Measurements from ENCODE around the gene CD247.
A peak's percentile ranks its signal among the peaks of the same experiment; 100 is the strongest.

The CD247 gene

GRCh38 chr1:167482184-167482583 is 36.1 kb downstream of the CD247 start:
- H3K36me3 Mint-ChIP-seq: peaks cover 82% of the 10 kb centered on the region
- DNase-seq: peak; percentile 77

GRCh38 chr1:167479331-167479979 is 38.9 kb downstream of the CD247 start:
- Mint-ChIP-seq H3K27ac (peak overlapping the region; percentile 82), H3K4me3 (no peak overlapping the region)

More at GRCh38 chr1:167482184-167482583, 36.1 kb downstream of the CD247 start:
- Mint-ChIP-seq H3K27me3 (no peaks in the 10 kb centered on the region), H3K27ac (peak overlapping the region; percentile 93), H3K9me3 (no peaks in the 10 kb centered on the region), H3K4me1 (peaks cover 97% of the 10 kb centered on the region), H3K4me3 (peak overlapping the region; percentile 63)
- CTCF ChIA-PET: interaction anchor here (0.6 to 2.8 kb wide), 5 partner anchors 17 to 52 kb away, joined by 3 to 11 read pairs (median 3); no protein-coding TSS in a partner anchor

GRCh38 chr1:167477986-167478385 is 40.3 kb downstream of the CD247 start:
- peak overlapping the region; percentile 13 for H3K27ac Mint-ChIP-seq
- CTCF ChIA-PET: interaction anchor here (0.7 to 1.1 kb wide), 2 partner anchors 21 to 37 kb away, joined by 3 to 4 read pairs; no protein-coding TSS in a partner anchor
- H3K9me3 Mint-ChIP-seq: peaks cover 4% of the 10 kb centered on the region

More at GRCh38 chr1:167479331-167479979, 38.9 kb downstream of the CD247 start:
- Mint-ChIP-seq H3K36me3 (peaks cover 71% of the 10 kb centered on the region), H3K27me3 (no peaks in the 10 kb centered on the region), H3K9me3 (peaks cover 4% of the 10 kb centered on the region), H3K4me1 (peaks cover 92% of the 10 kb centered on the region)
- CTCF ChIA-PET: interaction anchor here (0.6 kb wide), 1 partner anchor 21 kb away, joined by 3 read pairs; no protein-coding TSS in a partner anchor
- peak; percentile 17 for DNase-seq

DNA sequence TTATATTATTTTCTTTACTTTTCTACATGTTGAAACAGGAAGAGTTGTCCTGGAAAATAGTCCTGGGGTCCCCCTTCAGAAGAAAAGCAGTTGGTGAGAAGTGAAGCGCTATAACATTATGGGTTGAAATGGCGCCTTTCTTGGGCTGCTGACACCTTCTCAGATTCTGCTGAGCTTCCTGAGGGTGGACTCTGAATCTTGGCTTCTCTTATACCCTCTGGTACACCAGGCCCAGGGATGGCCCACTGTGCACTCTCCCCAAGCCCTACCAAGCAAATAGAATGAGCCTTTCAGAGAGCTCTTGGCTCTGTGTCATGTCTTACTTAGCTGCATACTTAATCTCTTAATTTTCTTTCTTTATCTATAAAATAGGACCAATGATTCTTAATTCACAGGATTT is 42.3 kb downstream of the CD247 start:
- peaks cover 92% of the 10 kb centered on the region for H3K4me1 Mint-ChIP-seq
- CTCF ChIA-PET: interaction anchor here (1.2 to 1.8 kb wide), 3 partner anchors 21 to 59 kb away, joined by 3 to 5 read pairs (median 5); no protein-coding TSS in a partner anchor
- H3K4me3 Mint-ChIP-seq: no peak overlapping the region
- H3K9me3 Mint-ChIP-seq: peaks cover 4% of the 10 kb centered on the region
- no peak overlapping the region for H3K27ac Mint-ChIP-seq
- DNase-seq: no peak
- H3K36me3 Mint-ChIP-seq: peaks cover 63% of the 10 kb centered on the region
- H3K27me3 Mint-ChIP-seq: no peaks in the 10 kb centered on the region

More at GRCh38 chr1:167477986-167478385, 40.3 kb downstream of the CD247 start:
- peaks cover 92% of the 10 kb centered on the region for H3K4me1 Mint-ChIP-seq
- peaks cover 69% of the 10 kb centered on the region for H3K36me3 Mint-ChIP-seq
- no peak overlapping the region for H3K4me3 Mint-ChIP-seq
- DNase-seq: no peak
- H3K27me3 Mint-ChIP-seq: no peaks in the 10 kb centered on the region

DNA sequence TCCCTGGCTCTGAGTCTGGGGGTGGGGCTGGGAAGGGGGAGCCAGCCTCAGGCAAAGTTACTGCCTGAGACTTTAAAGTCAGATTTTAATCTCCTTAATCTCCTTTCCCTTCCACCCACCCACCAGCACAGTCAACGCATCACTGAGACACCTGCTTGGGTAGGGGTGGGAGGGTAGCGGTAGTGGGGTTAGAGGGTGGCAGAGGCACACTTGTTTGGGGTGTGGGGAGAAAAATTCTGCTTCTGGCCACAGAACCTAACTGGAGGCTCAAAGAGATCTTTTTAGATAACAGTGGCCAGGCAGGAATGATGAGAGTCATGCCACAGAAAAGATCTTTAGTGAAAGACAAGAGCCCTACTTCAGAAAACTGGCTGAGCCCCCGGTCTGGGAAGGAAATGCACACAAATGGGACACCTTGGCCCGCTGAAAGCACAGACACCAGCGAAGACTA is 44.1 kb downstream of the CD247 start:
- peaks cover 84% of the 10 kb centered on the region for H3K4me1 Mint-ChIP-seq
- CTCF ChIA-PET: no interaction called here
- H3K27me3 Mint-ChIP-seq: no peaks in the 10 kb centered on the region
- peaks cover 52% of the 10 kb centered on the region for H3K36me3 Mint-ChIP-seq
- peak overlapping the region; percentile 19 for H3K4me3 Mint-ChIP-seq
- DNase-seq: peak; percentile 58
- peak overlapping the region; percentile 70 for H3K27ac Mint-ChIP-seq
- H3K9me3 Mint-ChIP-seq: peaks cover 4% of the 10 kb centered on the region

DNA sequence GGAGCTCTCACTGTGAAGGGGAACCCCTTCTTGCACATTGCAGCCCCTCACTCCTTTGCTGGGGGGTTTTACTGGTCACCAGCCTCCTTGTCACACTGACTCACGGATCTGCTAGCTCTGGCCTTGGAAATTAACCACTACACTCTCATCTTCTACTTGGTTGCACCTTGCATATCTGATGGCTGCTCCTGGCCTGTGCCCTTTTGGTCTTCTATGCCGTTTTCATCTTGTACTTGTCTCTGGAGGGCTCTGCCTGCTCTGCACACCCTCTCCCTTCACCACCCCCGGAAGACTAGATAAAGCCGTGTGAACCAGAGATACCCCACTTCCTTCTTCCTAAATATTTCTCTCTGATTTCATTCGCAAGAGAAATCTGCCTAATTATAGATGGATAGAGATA is 44.6 kb downstream of the CD247 start:
- H3K36me3 Mint-ChIP-seq: peaks cover 50% of the 10 kb centered on the region
- peaks cover 84% of the 10 kb centered on the region for H3K4me1 Mint-ChIP-seq
- DNase-seq: no peak
- peaks cover 4% of the 10 kb centered on the region for H3K9me3 Mint-ChIP-seq
- peak overlapping the region; percentile 70 for H3K27ac Mint-ChIP-seq
- CTCF ChIA-PET: interaction anchor here (0.5 to 1.6 kb wide), 4 partner anchors 9 to 67 kb away, joined by 3 to 5 read pairs (median 4); partner anchors contain the start of gene CD247
- no peaks in the 10 kb centered on the region for H3K27me3 Mint-ChIP-seq
- peak overlapping the region; percentile 19 for H3K4me3 Mint-ChIP-seq

DNA sequence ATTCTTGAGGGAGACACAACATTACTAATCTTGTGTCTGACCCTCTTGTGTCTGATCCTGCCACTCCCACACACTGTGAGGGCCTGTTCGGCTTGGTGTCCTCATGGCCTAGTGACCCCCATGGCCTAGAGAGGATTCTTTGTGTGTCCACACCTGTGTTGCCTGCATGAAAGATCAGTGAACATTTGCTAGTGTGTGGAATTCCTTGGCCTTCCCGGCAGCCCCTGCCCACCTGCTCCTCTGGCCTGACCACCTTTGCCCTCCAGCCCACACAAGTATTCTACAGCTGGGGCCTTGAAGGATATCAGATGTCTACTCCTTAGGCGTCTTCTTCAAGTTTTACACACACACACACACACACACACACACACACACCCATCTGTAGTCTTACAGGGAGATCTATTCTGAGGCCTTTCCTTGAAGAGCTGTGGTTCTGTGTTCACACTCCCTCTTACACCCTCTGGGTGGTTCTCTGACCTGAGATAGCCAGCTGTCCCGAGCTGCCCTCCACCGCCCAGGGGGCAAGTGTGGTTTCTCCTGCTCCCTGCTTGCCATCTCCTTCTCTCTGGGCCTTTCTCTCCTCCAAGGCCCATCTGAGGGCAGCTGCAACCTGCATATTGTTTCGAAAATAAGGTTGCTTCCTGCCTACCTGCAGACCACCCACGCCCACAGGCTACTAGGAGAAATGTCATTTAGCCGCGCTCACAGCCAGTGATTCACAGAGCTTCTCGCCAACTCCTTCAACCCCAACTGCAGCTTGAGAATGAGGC is 45.4 kb downstream of the CD247 start:
- peak overlapping the region; percentile 36 for H3K4me3 Mint-ChIP-seq
- peaks cover 49% of the 10 kb centered on the region for H3K36me3 Mint-ChIP-seq
- no peaks in the 10 kb centered on the region for H3K27me3 Mint-ChIP-seq
- peaks cover 4% of the 10 kb centered on the region for H3K9me3 Mint-ChIP-seq
- H3K4me1 Mint-ChIP-seq: peaks cover 85% of the 10 kb centered on the region
- H3K27ac Mint-ChIP-seq: peak overlapping the region; percentile 70
- CTCF ChIA-PET: interaction anchor here (1.4 to 1.6 kb wide), 3 partner anchors 8 to 68 kb away, joined by 4 to 5 read pairs (median 4); no protein-coding TSS in a partner anchor
- no peak for DNase-seq

- CTCF ChIA-PET: no interaction called here
- Mint-ChIP-seq H3K36me3 (peaks cover 36% of the 10 kb centered on the region), H3K4me3 (no peak overlapping the region), H3K27ac (peak overlapping the region; percentile 60), H3K9me3 (peaks cover 4% of the 10 kb centered on the region), H3K27me3 (no peaks in the 10 kb centered on the region), H3K4me1 (peaks cover 79% of the 10 kb centered on the region)
- DNase-seq: peak; percentile 19
Measured at GRCh38 chr1:167471568-167471967, 46.8 kb downstream of the CD247 start.

DNA sequence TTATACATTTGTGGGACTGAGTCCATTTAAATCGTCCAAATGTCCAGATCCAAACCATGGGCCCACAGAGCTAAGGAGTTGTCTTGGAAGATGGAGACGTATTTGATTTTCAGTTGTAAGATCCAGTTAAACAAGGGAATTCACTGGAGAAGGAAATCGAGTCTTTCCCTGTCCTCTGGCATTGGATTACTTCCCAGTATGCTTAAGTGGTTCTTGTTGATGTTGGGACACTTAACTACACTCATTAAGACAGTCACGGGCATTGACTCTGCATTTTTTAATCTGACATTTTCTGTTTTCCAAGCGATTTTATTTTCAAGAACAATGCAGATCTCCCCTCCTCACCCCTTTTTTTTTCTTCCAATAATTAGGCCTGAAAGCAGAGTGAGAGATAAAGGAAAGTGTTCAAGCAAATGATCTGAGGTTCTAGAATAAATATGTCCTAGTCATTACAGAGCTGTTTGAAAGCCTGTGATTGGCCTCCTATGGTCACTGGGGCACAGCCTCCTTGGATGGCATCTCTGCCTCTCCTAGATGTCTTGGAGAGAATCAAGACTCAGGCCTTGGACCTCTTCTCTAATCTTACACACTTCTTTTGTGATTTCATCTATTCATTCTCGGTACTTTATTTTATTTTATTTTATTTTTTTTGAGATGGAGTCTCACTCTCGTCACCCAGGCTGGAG is 48.9 kb downstream of the CD247 start:
- H3K9me3 Mint-ChIP-seq: no peaks in the 10 kb centered on the region
- H3K36me3 Mint-ChIP-seq: peaks cover 38% of the 10 kb centered on the region
- H3K27ac Mint-ChIP-seq: peak overlapping the region; percentile 38
- H3K4me1 Mint-ChIP-seq: peaks cover 82% of the 10 kb centered on the region
- peak; percentile 3 for DNase-seq
- CTCF ChIA-PET: interaction anchor here (0.7 to 1.7 kb wide), 3 partner anchors 16 to 26 kb away, joined by 3 to 7 read pairs (median 4); no protein-coding TSS in a partner anchor
- no peaks in the 10 kb centered on the region for H3K27me3 Mint-ChIP-seq
- H3K4me3 Mint-ChIP-seq: no peak overlapping the region

DNA sequence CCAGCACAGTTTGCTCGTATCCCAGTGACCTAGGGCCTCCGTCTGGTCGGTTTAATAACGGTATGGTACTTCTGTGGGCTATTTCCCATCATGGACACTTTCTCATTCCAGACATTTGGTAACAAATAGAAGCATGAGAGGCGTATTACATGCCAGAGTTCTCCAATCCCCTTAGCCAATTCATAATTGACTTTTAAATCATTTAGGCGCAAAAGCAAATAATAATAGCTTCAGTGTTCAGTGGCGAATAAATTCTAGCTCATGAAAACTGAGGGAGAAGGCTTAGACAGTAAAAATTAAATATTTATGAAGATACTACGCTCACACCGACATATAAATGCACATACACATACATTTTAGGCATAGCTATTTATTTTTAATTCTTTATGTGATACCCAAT is 50.6 kb downstream of the CD247 start:
- peaks cover 81% of the 10 kb centered on the region for H3K4me1 Mint-ChIP-seq
- H3K9me3 Mint-ChIP-seq: no peaks in the 10 kb centered on the region
- CTCF ChIA-PET: interaction anchor here (1.1 to 1.7 kb wide), 3 partner anchors 16 to 20 kb away, joined by 4 to 7 read pairs (median 4); no protein-coding TSS in a partner anchor
- H3K27me3 Mint-ChIP-seq: no peaks in the 10 kb centered on the region
- peaks cover 41% of the 10 kb centered on the region for H3K36me3 Mint-ChIP-seq
- no peak for DNase-seq
- H3K4me3 Mint-ChIP-seq: no peak overlapping the region
- H3K27ac Mint-ChIP-seq: no peak overlapping the region

- DNase-seq: peak; percentile 18
- no peak overlapping the region for H3K27ac Mint-ChIP-seq
- no peaks in the 10 kb centered on the region for H3K27me3 Mint-ChIP-seq
- CTCF ChIA-PET: interaction anchor here (1.1 to 1.7 kb wide), 3 partner anchors 16 to 20 kb away, joined by 4 to 7 read pairs (median 4); no protein-coding TSS in a partner anchor
- peaks cover 78% of the 10 kb centered on the region for H3K4me1 Mint-ChIP-seq
- H3K9me3 Mint-ChIP-seq: no peaks in the 10 kb centered on the region
- H3K4me3 Mint-ChIP-seq: no peak overlapping the region
- peaks cover 41% of the 10 kb centered on the region for H3K36me3 Mint-ChIP-seq
Measured at GRCh38 chr1:167467126-167467710, 51.1 kb downstream of the CD247 start.

DNA sequence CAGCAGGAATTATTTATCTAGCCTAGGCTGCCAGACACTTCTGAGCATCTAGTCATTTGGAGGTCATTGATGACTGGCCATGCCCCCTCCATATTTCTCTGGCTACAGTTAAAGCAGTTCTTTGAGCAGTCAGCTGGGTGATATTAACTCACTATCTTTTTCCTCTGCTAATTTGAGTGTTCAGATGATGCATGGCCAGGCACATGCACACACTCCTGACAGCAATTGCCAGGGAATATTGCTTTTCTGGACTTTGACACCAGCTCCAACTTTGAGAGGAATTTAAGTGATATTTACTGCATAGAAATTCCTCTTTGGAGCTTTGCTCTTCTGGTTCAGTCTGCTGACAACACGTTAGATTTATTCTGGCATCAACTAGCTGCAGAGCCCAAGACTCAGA is 52.6 kb downstream of the CD247 start:
- Mint-ChIP-seq H3K4me1 (peaks cover 78% of the 10 kb centered on the region), H3K27ac (peak overlapping the region; percentile 62), H3K4me3 (no peak overlapping the region)

GRCh38 chr1:167465018-167465417 is 53.3 kb downstream of the CD247 start:
- H3K9me3 Mint-ChIP-seq: no peaks in the 10 kb centered on the region
- peaks cover 54% of the 10 kb centered on the region for H3K36me3 Mint-ChIP-seq
- peaks cover 80% of the 10 kb centered on the region for H3K4me1 Mint-ChIP-seq
- H3K4me3 Mint-ChIP-seq: peak overlapping the region; percentile 0
- peak overlapping the region; percentile 5 for H3K27ac Mint-ChIP-seq
- CTCF ChIA-PET: interaction anchor here (1.1 to 1.6 kb wide), 4 partner anchors 8 to 68 kb away, joined by 3 to 5 read pairs (median 4); no protein-coding TSS in a partner anchor
- H3K27me3 Mint-ChIP-seq: no peaks in the 10 kb centered on the region
- peak; percentile 5 for DNase-seq

More for the DNA sequence above, 52.6 kb downstream of the CD247 start:
- H3K36me3 Mint-ChIP-seq: peaks cover 48% of the 10 kb centered on the region
- peak; percentile 2 for DNase-seq
- H3K9me3 Mint-ChIP-seq: no peaks in the 10 kb centered on the region
- H3K27me3 Mint-ChIP-seq: no peaks in the 10 kb centered on the region
- CTCF ChIA-PET: interaction anchor here (1.1 to 1.5 kb wide), 5 partner anchors 8 to 68 kb away, joined by 3 to 5 read pairs (median 3); no protein-coding TSS in a partner anchor

Measured in activated naive CD4-positive, alpha-beta T cell treated with anti-CD3 and anti-CD28 coated beads, Interleukin-2, amount 10 ng/mL, durations not matched to agents 7 days and 5 days (primary cell).